HCT116 (cell line): ENCODE measurements around the gene CBX3. TPM values are rescaled to one million over a fixed set of nuclear protein-coding genes. Genes with fewer than 3 reads are reported as not detected.
"Not testable (repeated sequence)": the region's sequence is repeated elsewhere in the genome, so short reads cannot be mapped to it uniquely, and the experiment has no call there.

Experiments used
- ATAC-seq: fragments of 200-7000 bp; cut with Tn5 transposase; 2 replicates; pipeline ENCODE4 v1.9.1; 2020; ENCODE audit warnings: mild to moderate bottlenecking, moderate library complexity
- BruUV-seq: library from RNA; stranded (reverse); fragments of 400-500 nt; replicated peaks from 2 replicates; lab custom pipeline; 2021; lab: Mats Ljungman, UMichigan
- CTCF ChIA-PET: fragments of 300-600 bp; sonication (Branson Sonifier 250); formaldehyde crosslinking; loops from one replicate; lab custom pipeline; 2021; ENCODE audit warnings: antibody characterized with exemption; lab: Charles Lee
- POLR2A ChIA-PET: fragments of 300-600, 350-600 bp; sonication (Branson Sonifier 250); formaldehyde crosslinking; loops from one replicate; lab custom pipeline; 2021; ENCODE audit warnings: antibody characterized with exemption; lab: Charles Lee
- RAD21 ChIA-PET, 2 experiments: fragments of 300-600 bp; sonication (Branson Sonifier 250); formaldehyde crosslinking; loops; one replicate each; lab custom pipeline; 2023; ENCODE audit warnings: low total read pairs in 2 of 2; ENCODE audit not compliant: uncharacterized antibody in 2 of 2, unreplicated experiment in 2 of 2, low non-redundant PET in 1 of 2; lab: Charles Lee
- DNase-seq: peaks from one replicate; pipeline ENCODE4 v3.0.0-alpha.2; 2010; ENCODE audit warnings: low read depth, low spot score
- H2AFZ ChIP-seq: fragments of 200-600 bp; shearing (Covaris generic), sonication (generic); 2 replicates; pipeline ENCODE4 v1.6.1; 2017; ENCODE audit warnings: low read depth, mixed run types, mixed read lengths, antibody characterized with exemption, low read length; ENCODE audit not compliant: poor library complexity, severe bottlenecking
- H3K27ac ChIP-seq: 2 replicates; pipeline ENCODE4 v1.5.1; 2012; ENCODE audit warnings: low read depth, low read length
- H3K27me3 ChIP-seq: fragments of 200-600 bp; sonication (generic); 2 replicates; pipeline ENCODE4 v1.6.1; 2016; ENCODE audit warnings: mixed run types, low read length, mixed read lengths; ENCODE audit not compliant: insufficient read depth
- H3K36me3 ChIP-seq, 2 experiments: fragments of 200-500 bp in 1 of 2; fragments of 200-600 bp in 1 of 2; sonication (Bioruptor generic) in 1 of 2; sonication (generic) in 1 of 2; 2 replicates each; pipeline versions ENCODE4 v1.5.1 to v1.6.1; 2014 to 2016; ENCODE audit warnings: low read length in 2 of 2, inconsistent platforms in 1 of 2, mixed read lengths in 1 of 2, mixed run types in 1 of 2; ENCODE audit not compliant: insufficient read depth in 2 of 2, control insufficient read depth in 1 of 2
- H3K4me1 ChIP-seq, 2 experiments: fragments of 200-600 bp in 1 of 2; sonication (generic) in 1 of 2; 2 replicates each; pipeline versions ENCODE4 v1.5.1 to v1.6.1; 2012 to 2017; ENCODE audit warnings: low read length in 2 of 2, inconsistent platforms in 1 of 2, mild to moderate bottlenecking in 1 of 2, mixed read lengths in 1 of 2, mixed run types in 1 of 2, moderate library complexity in 1 of 2; ENCODE audit not compliant: insufficient read depth in 2 of 2, control insufficient read depth in 1 of 2
- H3K4me2 ChIP-seq: fragments of 200-600 bp; sonication (generic); 2 replicates; pipeline ENCODE4 v1.6.1; 2017; ENCODE audit warnings: mixed run types, low read length, mixed read lengths
- H3K4me3 ChIP-seq, 2 experiments: fragments of 200-600 bp in 1 of 2; sonication (generic) in 1 of 2; replicated peaks in 1 of 2; 2 replicates each; pipeline ENCODE4 v1.5.1; 2011 to 2016; ENCODE audit warnings: low read length in 2 of 2, control low read depth in 1 of 2, low read depth in 1 of 2, mild to moderate bottlenecking in 1 of 2, mixed read lengths in 1 of 2, mixed run types in 1 of 2
- H3K79me2 ChIP-seq: fragments of 200-600 bp; sonication (generic); 2 replicates; pipeline ENCODE4 v1.6.1; 2017; ENCODE audit warnings: mild to moderate bottlenecking, mixed run types, low read length, moderate library complexity, mixed read lengths; ENCODE audit not compliant: insufficient read depth
- H3K9ac ChIP-seq: fragments of 200-600 bp; sonication (generic); 2 replicates; pipeline ENCODE4 v1.6.1; 2016; ENCODE audit warnings: low read length, mixed read lengths
- H3K9me2 ChIP-seq: fragments of 200-600 bp; sonication (generic), shearing (Covaris generic); 2 replicates; pipeline ENCODE4 v1.6.1; 2017; ENCODE audit warnings: mixed run types, mild to moderate bottlenecking, moderate library complexity; ENCODE audit not compliant: insufficient read depth
- H3K9me3 ChIP-seq, 2 experiments: fragments of 200-500 bp in 1 of 2; fragments of 200-600 bp in 1 of 2; sonication (Bioruptor generic) in 1 of 2; sonication (generic) in 1 of 2; 2 replicates each; pipeline ENCODE4 v1.6.1; 2014 to 2017; ENCODE audit warnings: low read length in 2 of 2, mixed read lengths in 2 of 2, inconsistent platforms in 1 of 2, low read depth in 1 of 2, mild to moderate bottlenecking in 1 of 2, mixed run types in 1 of 2, moderate library complexity in 1 of 2; ENCODE audit not compliant: control insufficient read depth in 1 of 2, insufficient read depth in 1 of 2
- H4K20me1 ChIP-seq: fragments of 200-600 bp; sonication (generic), shearing (Covaris generic); 2 replicates; pipeline ENCODE4 v1.6.1; 2017; ENCODE audit warnings: mixed run types, mild to moderate bottlenecking, moderate library complexity; ENCODE audit not compliant: insufficient read depth
- CBX3 ChIP-seq: IDR thresholded peaks from 2 replicates; pipeline ENCODE4 v1.6.1; 2012; ENCODE audit warnings: low read depth
- CEBPB ChIP-seq: IDR thresholded peaks from 2 replicates; pipeline ENCODE4 v1.6.1; 2012; ENCODE audit warnings: low read depth
- EZH2 ChIP-seq: fragments of 200-600 bp; sonication (generic); IDR thresholded peaks from 2 replicates; pipeline ENCODE4 v1.6.1; 2017; ENCODE audit warnings: antibody characterized with exemption, mixed run types
- FOSL1 ChIP-seq: IDR thresholded peaks from 2 replicates; pipeline ENCODE4 v1.6.1; 2012; ENCODE audit warnings: low read depth
- POLR2A ChIP-seq: IDR thresholded peaks from 2 replicates; pipeline ENCODE4 v1.7.0; 2011; ENCODE audit warnings: borderline replicate concordance; ENCODE audit not compliant: insufficient read depth, insufficient read length; ENCODE audit errors: extremely low read depth
- POLR2AphosphoS5 ChIP-seq: IDR thresholded peaks from 2 replicates; pipeline ENCODE4 v1.6.1; 2011; ENCODE audit warnings: mild to moderate bottlenecking, low read depth, low read length, moderate library complexity
- SRF ChIP-seq: IDR thresholded peaks from 2 replicates; pipeline ENCODE4 v1.6.1; 2012; ENCODE audit warnings: low read depth
- YY1 ChIP-seq: IDR thresholded peaks from 2 replicates; pipeline ENCODE4 v1.6.1; 2011; ENCODE audit warnings: low read length, low read depth, moderate library complexity, mild to moderate bottlenecking; ENCODE audit not compliant: insufficient replicate concordance; ENCODE audit errors: extremely low read depth
- intact Hi-C: fragments of 100-400 bp; cut with micrococcal nuclease; formaldehyde crosslinking; loops from 2 replicates; pipeline ENCODE4 v1.10.0; 2022
- total RNA-seq: library from RNA; stranded (reverse); gene quantifications from one replicate; pipeline ENCODE4 v1.2.1, GENCODE V29; 2021; ENCODE audit not compliant: unreplicated experiment

CBX3 gene
- total RNA-seq, 1 experiment from 2014 or later = 274 TPM

GRCh38 chr7:26250239-26250638, 48.7 kb downstream of the CBX3 start:
- H4K20me1 ChIP-seq = no peaks in the 10 kb centered on the region
- no peaks in the 10 kb centered on the region for H3K27me3 ChIP-seq
- H3K4me1 ChIP-seq = no peaks in the 10 kb centered on the region
- RAD21 ChIA-PET = no interaction called here
- ATAC-seq (no peak), DNase-seq (no peak)
- TF ChIP-seq FOSL1 (no peak), POLR2A (no peak), SRF (no peak), EZH2 (no peak), CEBPB (no peak), POLR2AphosphoS5 (no peak), YY1 (no peak), CBX3 (no peak)
- H3K79me2 ChIP-seq = no peaks in the 10 kb centered on the region
- BruUV-seq = no TSS peak
- H2AFZ ChIP-seq = no peak overlapping the region
- H3K36me3 ChIP-seq = no peaks in the 10 kb centered on the region
- H3K4me3 ChIP-seq = no peak overlapping the region
- H3K27ac ChIP-seq = no peak overlapping the region
- POLR2A ChIA-PET = no interaction called here
- H3K9me2 ChIP-seq = no peaks in the 10 kb centered on the region
- intact Hi-C loops = no loop called here
- H3K9ac ChIP-seq = no peak overlapping the region
- H3K9me3 ChIP-seq = no peaks in the 10 kb centered on the region
- no peak overlapping the region for H3K4me2 ChIP-seq
- CTCF ChIA-PET = no interaction called here

DNA sequence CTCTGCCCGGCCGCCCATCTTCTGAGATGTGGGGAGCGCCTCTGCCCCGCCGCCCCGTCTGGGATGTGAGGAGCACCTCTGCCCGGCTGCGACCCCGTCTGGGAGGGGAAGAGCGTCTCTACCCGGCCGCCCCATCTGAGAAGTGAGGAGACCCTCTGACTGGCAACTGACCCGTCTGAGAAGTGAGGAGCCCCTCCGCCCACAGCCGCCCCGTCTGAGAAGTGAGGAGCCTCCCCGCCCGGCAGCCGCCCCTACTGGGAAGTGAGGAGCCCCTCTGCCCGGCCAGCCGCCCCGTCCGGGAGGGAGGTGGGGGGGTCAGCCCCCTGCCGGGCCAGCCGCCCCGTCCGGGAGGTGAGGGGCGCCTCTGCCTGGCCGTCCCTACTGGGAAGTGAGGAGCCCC, 60.3 kb downstream of the CBX3 start:
- intact Hi-C loops, H3K4me1 ChIP-seq, H4K20me1 ChIP-seq, H3K27ac ChIP-seq, DNase-seq, CTCF ChIA-PET, RAD21 ChIA-PET, H3K9ac ChIP-seq, H2AFZ ChIP-seq, H3K36me3 ChIP-seq, H3K4me3 ChIP-seq, H3K9me3 ChIP-seq, ATAC-seq, H3K27me3 ChIP-seq, H3K4me2 ChIP-seq, H3K79me2 ChIP-seq, POLR2A ChIA-PET, BruUV-seq, H3K9me2 ChIP-seq: not testable (repeated sequence)

Other genes starting within 250 kb of the CBX3 start
- 27.0 TPM for gene NFE2L3, start 49.5 kb upstream of the CBX3 start, total RNA-seq
- 870 TPM for gene HNRNPA2B1, start 999 bp upstream of the CBX3 start, total RNA-seq
- gene SNX10, start 90.1 kb downstream of the CBX3 start, total RNA-seq = 26.9 TPM